GM18909 (cell line): ENCODE results near the gene LPCAT3.

Source experiments
- ATAC-seq: cut with Tn5 transposase; IDR thresholded peaks from one replicate; pipeline ENCODE4 v1.9.1; 2021; ENCODE audit warnings: mild to moderate bottlenecking; ENCODE audit not compliant: unreplicated experiment, poor library complexity

The LPCAT3 gene

GRCh38 chr12:6955108-6956020 is 62.9 kb downstream of the LPCAT3 start:
- ATAC-seq = no peak

GRCh38 chr12:6954316-6955107 is 63.8 kb downstream of the LPCAT3 start:
- ATAC-seq = no peak

GRCh38 chr12:6953442-6954315 is 64.6 kb downstream of the LPCAT3 start:
- ATAC-seq = peak; percentile 52

- ATAC-seq = no peak
Observed at GRCh38 chr12:6952863-6953441, 65.3 kb downstream of the LPCAT3 start.

- no peak for ATAC-seq
Observed at GRCh38 chr12:6952121-6952862, 66.0 kb downstream of the LPCAT3 start.

GRCh38 chr12:6951551-6952120 is 66.6 kb downstream of the LPCAT3 start:
- no peak for ATAC-seq

GRCh38 chr12:6950811-6951540 is 67.3 kb downstream of the LPCAT3 start, which contains the start of gene PTPN6:
Gene PTPN6, plus strand, starts transcription at chr12:6951356. Its CDS starts 157 bp downstream, at chr12:6951513.
- ATAC-seq = peak; percentile 20

GRCh38 chr12:6950401-6950801 is 67.9 kb downstream of the LPCAT3 start:
- ATAC-seq = no peak

- ATAC-seq = no peak
Observed at GRCh38 chr12:6948873-6949594, 69.2 kb downstream of the LPCAT3 start.

- no peak for ATAC-seq
Observed at GRCh38 chr12:6947615-6948014, 70.7 kb downstream of the LPCAT3 start.

GRCh38 chr12:6946920-6947374 is 71.3 kb downstream of the LPCAT3 start:
- ATAC-seq = no peak

- ATAC-seq = no peak
Observed at GRCh38 chr12:6946033-6946919, 72.0 kb downstream of the LPCAT3 start.

- ATAC-seq = no peak
Observed at GRCh38 chr12:6945613-6946012, 72.7 kb downstream of the LPCAT3 start.

GRCh38 chr12:6944381-6945186 is 73.7 kb downstream of the LPCAT3 start:
- peak; percentile 48 for ATAC-seq

- ATAC-seq = peak; percentile 47
Observed at GRCh38 chr12:6943722-6944380, 74.4 kb downstream of the LPCAT3 start, which contains the start of the genes C12orf57 and RNU7-1. Gene C12orf57, plus strand, starts transcription at chr12:6944022. Its CDS starts 100 bp downstream, at chr12:6944122. Gene RNU7-1, plus strand, starts transcription at chr12:6943816.
